Measurements from ENCODE around the gene CLTCL1. TPM values are rescaled to one million over a fixed set of nuclear protein-coding genes. Genes with fewer than 3 reads are reported as not detected.
A peak's percentile ranks its signal among the peaks of the same experiment; 100 is the strongest.

CLTCL1 gene
- total and polyA plus RNA-seq, 9 of the 15 experiments (the other 6 are each of a cell fraction or from before 2014, with no cell fraction given): 1.1 to 11.7 (median 5.0) TPM

GRCh38 chr22:19331975-19332374, 40.5 kb upstream of the CLTCL1 start:
- Histone ChIP-seq H3K36me3 (ENCODE audit: control insufficient read depth, insufficient read depth, low read length) (peaks cover 66% of the 10 kb centered on the region), H3K4me2 (ENCODE audit: insufficient read depth, low read length) (no peak overlapping the region), H4K20me1 (replicated peaks; ENCODE audit: control insufficient read depth, insufficient read depth, low read length) (no peaks in the 10 kb centered on the region), H3K9me1 (ENCODE audit: control insufficient read depth, insufficient read depth, low read length) (no peaks in the 10 kb centered on the region), H3K27ac (ENCODE audit: extremely low read depth, low read depth, low read length) (no peak overlapping the region), H3K9me3 (replicated peaks; ENCODE audit: control insufficient read depth, insufficient read depth, low read depth, low read length) (peaks cover 22% of the 10 kb centered on the region), H2AFZ (ENCODE audit: low read depth, low read length) (no peak overlapping the region), H3K4me1 (replicated peaks in 1 of 2; ENCODE audit: control insufficient read depth in 2 of 2, insufficient read depth in 2 of 2, low read length in 2 of 2) (no peaks in the 10 kb centered on the region), H3K27me3 (ENCODE audit: control insufficient read depth in 2 of 2, insufficient read depth in 2 of 2, low read length in 2 of 2) (no peaks in the 10 kb centered on the region), H3K79me2 (ENCODE audit: control insufficient read depth, insufficient read depth, low read length) (no peaks in the 10 kb centered on the region), H3K9ac (ENCODE audit: insufficient read depth in 1 of 2, low read depth in 2 of 2, low read length in 2 of 2) (no peak overlapping the region), H3K4me3 (no peak overlapping the region)
- 97% methylated on average over 5 of the region's 5 CpGs for WGBS (ENCODE audit: insufficient coverage, low coverage, missing lambda C conversion rate)
- intact Hi-C loops (cut with micrococcal nuclease): no loop called here
- BruUV-seq (replicated peaks): no TSS peak
- ChIA-PET POLR2A (interaction anchor here (1.5 kb wide), 1 partner anchor 14 kb away, joined by 6 read pairs; no protein-coding TSS in a partner anchor), CTCF (ENCODE audit: low intra/inter-chr PET ratio) (no interaction called here)
- in situ Hi-C loops (cut with MboI): no loop called here
- FAIRE-seq: no peak
- DNase-seq (ENCODE audit: extremely low read depth in 1 of 4, low spot score in 3 of 4): peak in 2 of 4 experiments; percentile 33 to 40
- ATAC-seq: no peak
- TF ChIP-seq RERE (CRISPR knock-in tag; IDR thresholded peaks at IDR 0.05; ENCODE audit: borderline replicate concordance) (0 out of 2 replicates have a peak, but pooled peaks have one; percentile 71), MCM2 (IDR thresholded peaks at IDR 0.05; ENCODE audit: low read depth) (no peak), TCFL5 (CRISPR knock-in tag; conservative IDR thresholded peaks at IDR 0.05) (no peak), PRMT5 (CRISPR knock-in tag; IDR thresholded peaks at IDR 0.05) (no peak), ZNF583 (CRISPR knock-in tag; IDR thresholded peaks at IDR 0.05) (no peak), ZC3H4 (CRISPR knock-in tag; IDR thresholded peaks at IDR 0.05; ENCODE audit: borderline replicate concordance) (no peak), FOXK1 (CRISPR knock-in tag; IDR thresholded peaks at IDR 0.05; ENCODE audit: borderline replicate concordance) (0 out of 2 replicates have a peak, but pooled peaks have one; percentile 50), TBL1XR1 (IDR thresholded peaks at IDR 0.05; ENCODE audit: low read length in 2 of 2) (0 out of 4 replicates have a peak, but pooled peaks of 1 of the 2 experiments have one; percentile 52), PRPF4 (IDR thresholded peaks at IDR 0.05; ENCODE audit: insufficient read depth, low read depth, low read length, poor library complexity, severe bottlenecking) (no peak), SRF (CRISPR knock-in tag; IDR thresholded peaks at IDR 0.05) (no peak), ZFPM2 (CRISPR knock-in tag; IDR thresholded peaks at IDR 0.05) (no peak), ELF1 (tag; IDR thresholded peaks at IDR 0.05) (no peak), ZKSCAN1 (IDR thresholded peaks at IDR 0.05; ENCODE audit: low read depth, low read length) (no peak), HMG20A (CRISPR knock-in tag; conservative IDR thresholded peaks at IDR 0.05) (no peak), MNT (conservative IDR thresholded peaks at IDR 0.05) (no peak), ZNF184 (CRISPR knock-in tag; IDR thresholded peaks at IDR 0.05) (0 out of 2 replicates have a peak, but pooled peaks have one; percentile 5), PTBP1 (IDR thresholded peaks at IDR 0.05; ENCODE audit: low read depth, low read length) (no peak)
